BLaER1 (cell line): ENCODE data around the gene CFB.
"Not testable (repeated sequence)": the region's sequence is repeated elsewhere in the genome, so short reads cannot be mapped to it uniquely, and the experiment has no call there.

Experiments
- H3K27ac ChIP-seq: shearing (Covaris generic); formaldehyde crosslinking; 2 replicates; pipeline ENCODE4 v1.8.1; 2022
- H3K27me3 ChIP-seq: shearing (Covaris generic); formaldehyde crosslinking; 2 replicates; pipeline ENCODE4 v1.8.1; 2022
- H3K36me3 ChIP-seq: shearing (Covaris generic); formaldehyde crosslinking; 2 replicates; pipeline ENCODE4 v1.8.1; 2022
- H3K4me1 ChIP-seq: shearing (Covaris generic); formaldehyde crosslinking; 2 replicates; pipeline ENCODE4 v1.8.1; 2022
- H3K4me2 ChIP-seq: shearing (Covaris generic); formaldehyde crosslinking; 2 replicates; pipeline ENCODE4 v1.8.1; 2022
- H3K4me3 ChIP-seq: shearing (Covaris generic); formaldehyde crosslinking; 2 replicates; pipeline ENCODE4 v1.8.1; 2022
- H3K9ac ChIP-seq: shearing (Covaris generic); formaldehyde crosslinking; 2 replicates; pipeline ENCODE4 v1.8.1; 2022
- H3K9me3 ChIP-seq: shearing (Covaris generic); formaldehyde crosslinking; 2 replicates; pipeline ENCODE4 v1.8.1; 2022
- H4K20me1 ChIP-seq: shearing (Covaris generic); formaldehyde crosslinking; 2 replicates; pipeline ENCODE4 v1.8.1; 2022
- Cebpa-rat ChIP-seq: shearing (Covaris generic); IDR thresholded peaks from 2 replicates; pipeline ENCODE4 v1.8.1; 2022

CFB gene

GRCh38 chr6:31968791-31969711, 23.2 kb downstream of the CFB start:
- no peak overlapping the region for H3K4me3 ChIP-seq
- no peak overlapping the region for H3K27ac ChIP-seq
- no peak overlapping the region for H3K4me2 ChIP-seq
- H3K4me1 ChIP-seq, result peaks cover 39% of the 10 kb centered on the region
- no peaks in the 10 kb centered on the region for H3K9me3 ChIP-seq
- no peak for TF ChIP-seq Cebpa-rat
- H3K36me3 ChIP-seq, result peaks cover 68% of the 10 kb centered on the region
- H3K9ac ChIP-seq, result no peak overlapping the region
- H3K27me3 ChIP-seq, result no peaks in the 10 kb centered on the region
- H4K20me1 ChIP-seq, result peaks cover 6% of the 10 kb centered on the region; the same call in 1 of the 2 replicates

DNA sequence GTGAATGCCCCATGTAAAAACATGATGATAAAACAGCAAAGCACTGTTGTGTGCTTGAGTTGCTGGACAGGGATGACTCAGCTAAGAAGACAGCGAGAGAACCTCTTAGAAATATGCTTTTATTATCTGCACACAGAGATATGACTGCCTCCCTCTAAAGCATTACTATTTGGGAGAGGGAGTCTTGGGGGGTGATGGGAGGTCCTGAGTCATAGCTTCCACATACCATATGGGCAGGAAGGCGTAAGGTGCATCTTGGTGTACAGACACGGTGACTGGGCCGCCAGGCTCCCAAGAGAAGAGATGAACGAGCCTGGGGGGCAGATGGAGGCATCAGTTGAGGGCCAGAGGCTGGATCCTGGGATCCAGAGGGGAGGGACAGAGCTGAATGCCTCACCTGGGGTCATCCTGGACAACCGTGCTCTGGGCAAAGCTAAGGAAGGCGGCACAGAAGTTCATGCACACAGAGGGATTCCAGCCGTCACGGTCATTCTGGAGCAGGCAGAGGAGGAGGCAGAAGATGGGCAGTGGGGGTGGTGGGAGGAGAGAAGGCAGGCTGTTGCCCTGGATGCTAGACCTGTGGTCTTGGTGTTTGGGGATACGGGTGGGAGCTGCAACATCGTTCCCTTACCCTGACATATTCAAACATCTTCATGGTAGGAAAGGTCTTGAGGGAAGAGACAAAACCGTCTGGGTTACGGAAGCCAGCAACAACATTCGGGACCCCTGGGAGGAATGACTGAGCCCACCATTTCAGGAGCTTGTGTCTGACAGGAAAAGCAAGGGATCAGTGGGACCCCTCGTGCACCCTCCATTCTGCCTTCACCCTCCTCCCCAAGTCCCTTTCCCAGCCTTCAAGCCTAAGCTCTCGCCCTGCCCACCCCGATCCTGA, 24.1 kb downstream of the CFB start:
- Histone ChIP-seq H3K27ac (no peak overlapping the region), H4K20me1 (peaks cover 6% of the 10 kb centered on the region; the same call in 1 of the 2 replicates), H3K36me3 (peaks cover 59% of the 10 kb centered on the region), H3K4me3 (peak overlapping the region; percentile 81; the same call in 1 of the 2 replicates), H3K9me3 (no peaks in the 10 kb centered on the region), H3K4me2 (peak overlapping the region; percentile 97), H3K9ac (peak overlapping the region; percentile 88), H3K27me3 (no peaks in the 10 kb centered on the region), H3K4me1 (peaks cover 40% of the 10 kb centered on the region)
- TF ChIP-seq Cebpa-rat, result no peak

DNA sequence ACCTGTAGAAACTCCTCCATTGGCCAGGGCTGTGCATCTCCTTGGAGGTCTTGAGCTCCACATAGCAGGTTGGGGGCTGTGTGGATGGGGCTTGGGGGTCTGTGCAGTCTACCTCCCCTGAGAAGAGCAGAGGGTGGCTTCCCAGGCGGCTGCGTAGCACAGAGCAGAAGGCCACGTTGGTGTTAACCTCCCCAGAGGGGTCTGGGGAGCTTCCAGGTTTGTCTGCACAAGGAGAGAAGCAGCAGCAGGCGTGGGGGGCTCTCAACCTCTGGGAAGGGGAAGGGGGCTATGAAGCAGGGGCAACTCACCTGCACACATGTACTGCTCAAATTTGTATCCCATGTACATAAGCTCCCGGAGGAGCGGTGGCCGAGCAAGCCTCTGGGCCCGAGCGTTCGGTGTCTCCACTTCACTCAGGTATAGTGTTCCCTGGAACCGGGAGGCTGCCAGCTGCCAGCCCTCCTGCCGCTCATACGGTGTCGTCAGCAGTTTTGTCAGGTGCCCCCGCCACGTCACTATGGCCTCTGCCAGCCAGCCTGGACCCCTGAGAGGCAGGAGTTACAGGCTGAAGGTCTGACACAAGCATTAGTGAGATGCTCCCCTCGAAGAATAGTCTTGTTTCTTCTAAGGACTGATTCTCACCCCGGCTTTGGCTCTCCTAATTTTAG, 24.8 kb downstream of the CFB start:
- TF ChIP-seq Cebpa-rat, result no peak
- Histone ChIP-seq H3K9me3 (peaks cover under 1% of the 10 kb centered on the region; the same call in 1 of the 2 replicates), H3K36me3 (peaks cover 55% of the 10 kb centered on the region), H3K4me3 (peak overlapping the region; percentile 81), H4K20me1 (peaks cover 6% of the 10 kb centered on the region; the same call in 1 of the 2 replicates), H3K4me2 (peak overlapping the region; percentile 97), H3K4me1 (peaks cover 36% of the 10 kb centered on the region), H3K27ac (peak overlapping the region; percentile 89), H3K9ac (peak overlapping the region; percentile 88), H3K27me3 (no peaks in the 10 kb centered on the region)

DNA sequence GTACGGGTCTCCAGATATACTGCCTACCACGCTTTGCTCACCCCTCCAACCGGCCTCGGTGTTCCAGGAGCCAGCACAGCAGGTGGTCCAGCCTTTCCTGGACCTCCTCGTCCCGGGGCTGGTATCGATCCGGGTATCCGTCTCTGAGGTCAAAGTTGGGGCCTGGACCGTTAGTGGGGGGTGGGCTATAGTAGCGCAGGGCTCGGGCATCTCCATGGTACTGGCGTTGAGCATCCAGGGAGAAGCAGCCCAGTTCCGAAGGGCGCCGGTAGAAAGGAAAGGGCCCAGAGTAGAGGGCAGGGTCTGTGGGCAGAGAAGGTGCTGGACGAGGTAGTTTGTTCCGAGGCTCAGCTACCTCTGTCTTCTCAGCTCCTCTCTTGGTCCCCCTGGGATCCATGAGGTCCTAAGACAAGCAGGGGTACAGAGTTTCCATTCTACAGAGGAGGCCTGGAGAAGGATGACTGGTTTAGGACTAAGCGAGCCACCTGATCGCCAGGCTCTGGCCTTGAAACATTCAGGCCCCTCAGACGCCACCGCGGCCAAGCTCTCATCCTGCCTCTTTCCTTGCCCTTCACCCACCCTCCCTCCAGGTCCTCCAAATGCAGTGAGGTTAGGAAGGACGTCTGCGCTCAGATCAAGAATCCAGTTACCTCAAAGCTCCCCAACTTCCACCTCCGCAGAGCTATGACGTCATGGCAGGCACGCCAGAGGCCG, 25.5 kb downstream of the CFB start:
- Histone ChIP-seq H3K27me3 (no peaks in the 10 kb centered on the region), H3K4me2 (peak overlapping the region; percentile 97), H3K27ac (peak overlapping the region; percentile 89), H3K9me3 (peaks cover 5% of the 10 kb centered on the region; the same call in 1 of the 2 replicates), H3K36me3 (peaks cover 48% of the 10 kb centered on the region), H3K9ac (peak overlapping the region; percentile 88), H3K4me3 (peak overlapping the region; percentile 81), H4K20me1 (peaks cover 6% of the 10 kb centered on the region; the same call in 1 of the 2 replicates), H3K4me1 (peaks cover 36% of the 10 kb centered on the region)
- no peak for TF ChIP-seq Cebpa-rat

DNA sequence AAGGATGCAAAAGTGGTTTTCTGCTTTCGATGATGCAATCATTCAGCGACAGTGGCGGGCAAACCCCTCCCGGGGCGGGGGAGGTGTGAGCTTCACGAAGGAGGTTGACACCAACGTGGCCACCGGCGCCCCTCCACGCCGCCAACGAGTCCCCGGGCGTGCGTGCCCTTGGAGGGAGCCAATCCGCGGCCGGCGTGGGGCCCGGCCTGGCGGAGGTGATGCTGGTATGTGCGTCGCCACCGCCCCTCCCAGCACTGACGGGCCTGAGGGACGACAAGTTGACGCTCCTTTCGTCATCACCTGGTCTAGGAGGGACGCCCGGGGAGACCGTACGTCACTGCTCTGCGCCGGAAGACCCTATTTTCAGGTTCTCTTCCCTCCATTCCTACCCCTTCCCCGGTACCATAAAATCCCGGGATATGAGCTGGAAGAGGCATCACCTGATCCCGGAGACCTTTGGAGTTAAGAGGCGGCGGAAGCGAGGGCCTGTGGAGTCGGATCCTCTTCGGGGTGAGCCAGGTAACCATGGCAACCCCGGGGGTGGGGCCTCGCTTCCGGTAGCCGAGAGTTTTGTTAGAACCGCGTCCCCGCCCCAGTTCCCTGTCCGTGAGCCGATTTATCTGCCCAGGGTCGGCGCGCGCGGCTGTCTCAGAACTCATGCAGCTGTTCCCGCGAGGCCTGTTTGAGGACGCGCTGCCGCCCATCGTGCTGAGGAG, 26.3 kb downstream of the CFB start, which contains the start of gene DXO:
TSS of gene DXO (minus strand) at position 146 of the 716 bp plus-strand sequence. CDS start 463 bp downstream, outside the sequence.
- peak within 1 kb of the TSS; percentile 89 for H3K27ac ChIP-seq
- H3K9ac ChIP-seq, result peak within 1 kb of the TSS; percentile 88
- H3K36me3 ChIP-seq, result peaks cover 47% of the 10 kb centered on the region
- H3K4me2 ChIP-seq, result peak within 1 kb of the TSS; percentile 97
- TF ChIP-seq Cebpa-rat, result peak; percentile 94
- H3K27me3 ChIP-seq, result no peaks in the 10 kb centered on the region
- peaks cover 12% of the 10 kb centered on the region; the same call in 1 of the 2 replicates for H3K9me3 ChIP-seq
- H4K20me1 ChIP-seq, result peaks cover 6% of the 10 kb centered on the region; the same call in 1 of the 2 replicates
- H3K4me1 ChIP-seq, result peaks cover 36% of the 10 kb centered on the region
- H3K4me3 ChIP-seq, result peak within 1 kb of the TSS; percentile 81

DNA sequence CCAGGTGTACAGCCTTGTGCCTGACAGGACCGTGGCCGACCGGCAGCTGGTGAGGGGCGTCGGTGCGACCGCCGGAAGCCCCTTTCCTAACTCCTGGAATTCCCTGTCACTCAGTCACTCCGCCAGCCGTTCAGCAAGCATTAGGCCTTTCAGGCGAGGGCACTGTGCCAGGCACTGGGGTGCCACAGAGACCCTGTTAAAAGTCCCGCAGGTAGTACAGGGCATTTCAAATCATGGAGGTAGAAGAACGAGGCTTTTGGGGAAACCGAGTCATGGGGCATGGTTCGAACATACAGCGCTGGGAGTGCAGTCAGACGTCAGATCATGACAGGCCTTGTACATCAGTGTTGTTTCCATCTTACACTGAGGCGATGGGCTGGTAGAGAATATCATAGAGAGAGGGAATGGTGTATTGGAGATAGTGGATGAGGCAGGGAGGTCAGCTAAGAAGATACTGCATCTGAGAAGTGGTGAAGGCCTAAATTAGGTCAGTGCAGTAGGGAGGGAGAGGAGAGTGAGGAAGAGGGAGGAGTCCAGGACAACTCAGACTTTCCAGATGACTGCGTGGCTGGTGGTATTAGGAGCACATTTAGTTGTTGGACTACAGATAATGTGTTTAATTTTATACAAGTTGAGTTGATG, 26.9 kb downstream of the CFB start:
- Histone ChIP-seq H3K9me3 (peaks cover 12% of the 10 kb centered on the region; the same call in 1 of the 2 replicates), H3K4me1 (peaks cover 36% of the 10 kb centered on the region), H3K36me3 (peaks cover 40% of the 10 kb centered on the region), H3K27me3 (no peaks in the 10 kb centered on the region), H3K27ac (peak overlapping the region; percentile 89), H3K4me2 (peak overlapping the region; percentile 97), H3K4me3 (peak overlapping the region; percentile 81), H3K9ac (peak overlapping the region; percentile 88), H4K20me1 (peaks cover 6% of the 10 kb centered on the region; the same call in 1 of the 2 replicates)
- TF ChIP-seq Cebpa-rat, result no peak

DNA sequence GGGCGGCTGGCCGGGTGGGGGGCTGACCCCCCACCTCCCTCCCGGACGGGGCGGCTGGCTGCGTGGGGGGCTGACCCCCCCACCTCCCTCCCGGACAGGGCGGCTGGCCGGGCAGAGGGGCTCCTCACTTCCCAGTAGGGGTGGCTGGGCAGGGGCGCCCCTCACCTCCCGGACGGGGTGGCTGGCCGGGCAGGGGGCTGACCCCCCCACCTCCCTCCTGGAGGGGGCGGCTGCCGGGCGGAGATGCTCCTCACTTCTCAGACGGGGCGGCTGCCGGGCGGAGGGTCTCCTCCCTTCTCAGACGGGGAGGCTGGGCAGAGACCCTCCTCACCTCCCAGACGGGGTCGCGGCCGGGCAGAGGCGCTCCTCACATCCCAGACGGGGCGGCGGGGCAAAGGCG, 30.2 kb downstream of the CFB start:
- Histone ChIP-seq H3K9me3 (peaks cover 12% of the 10 kb centered on the region; the same call in 1 of the 2 replicates), H3K36me3 (peaks cover 24% of the 10 kb centered on the region; the same call in 1 of the 2 replicates), H3K4me1 (peaks cover 22% of the 10 kb centered on the region)
- not testable (repeated sequence) for H3K4me3 ChIP-seq, H3K9ac ChIP-seq, H3K27ac ChIP-seq, H3K4me2 ChIP-seq, H3K27me3 ChIP-seq, H4K20me1 ChIP-seq
